HG02943 (cell line): Measurements from ENCODE around the gene ZNF235.
"Not testable (repeated sequence)": the region's sequence is repeated elsewhere in the genome, so short reads cannot be mapped to it uniquely, and the experiment has no call there.

ENCODE experiments used
- ATAC-seq: cut with Tn5 transposase; IDR thresholded peaks from one replicate; pipeline ENCODE4 v1.9.1; 2021; ENCODE audit warnings: mild to moderate bottlenecking, low read depth, moderate library complexity; ENCODE audit not compliant: unreplicated experiment

The ZNF235 gene

GRCh38 chr19:44304659-44305193, at the start of gene ZNF235:
Gene ZNF235 (minus strand): TSS chr19:44305025. CDS start chr19:44303404, 1,621 bp downstream.
- ATAC-seq, result peak; percentile 86

- no peak for ATAC-seq
Observed at GRCh38 chr19:44346556-44346955, 41.7 kb upstream of the ZNF235 start.

GRCh38 chr19:44345959-44346358, 41.1 kb upstream of the ZNF235 start:
- ATAC-seq, result no peak

GRCh38 chr19:44344255-44344654, 39.4 kb upstream of the ZNF235 start:
- ATAC-seq, result no peak

- no peak for ATAC-seq
Observed at GRCh38 chr19:44341794-44342193, 37.0 kb upstream of the ZNF235 start.

- not testable (repeated sequence) for ATAC-seq
Observed at GRCh38 chr19:44334639-44335038, 29.8 kb upstream of the ZNF235 start.

- no peak for ATAC-seq
Observed at GRCh38 chr19:44332145-44332544, 27.3 kb upstream of the ZNF235 start.

GRCh38 chr19:44315883-44316282, 11.1 kb upstream of the ZNF235 start:
- no peak for ATAC-seq

- ATAC-seq, result no peak
Observed at GRCh38 chr19:44313231-44313630, 8.4 kb upstream of the ZNF235 start.

- ATAC-seq, result no peak
Observed at GRCh38 chr19:44308011-44308410, 3.2 kb upstream of the ZNF235 start.

- ATAC-seq, result no peak
Observed at GRCh38 chr19:44306283-44306682, 1.5 kb upstream of the ZNF235 start.

- no peak for ATAC-seq
Observed at GRCh38 chr19:44305457-44305856, 632 bp upstream of the ZNF235 start.

- ATAC-seq, result no peak
Observed at GRCh38 chr19:44303976-44304568, 753 bp downstream of the ZNF235 start.

GRCh38 chr19:44303320-44303719, 1.5 kb downstream of the ZNF235 start:
- no peak for ATAC-seq

- ATAC-seq, result no peak
Observed at GRCh38 chr19:44284968-44285367, 19.9 kb downstream of the ZNF235 start.

GRCh38 chr19:44282846-44283245, 22.0 kb downstream of the ZNF235 start:
- no peak for ATAC-seq

GRCh38 chr19:44280916-44281315, 23.9 kb downstream of the ZNF235 start:
- no peak for ATAC-seq

GRCh38 chr19:44278181-44278690, 26.6 kb downstream of the ZNF235 start:
- no peak for ATAC-seq

- ATAC-seq, result no peak
Observed at GRCh38 chr19:44277331-44277730, 27.5 kb downstream of the ZNF235 start.

GRCh38 chr19:44260695-44261446, 44.0 kb downstream of the ZNF235 start:
- no peak for ATAC-seq

GRCh38 chr19:44260343-44260681, 44.5 kb downstream of the ZNF235 start:
- no peak for ATAC-seq
